ENCODE measurements around the gene FRMPD2.

FRMPD2 gene

DNA sequence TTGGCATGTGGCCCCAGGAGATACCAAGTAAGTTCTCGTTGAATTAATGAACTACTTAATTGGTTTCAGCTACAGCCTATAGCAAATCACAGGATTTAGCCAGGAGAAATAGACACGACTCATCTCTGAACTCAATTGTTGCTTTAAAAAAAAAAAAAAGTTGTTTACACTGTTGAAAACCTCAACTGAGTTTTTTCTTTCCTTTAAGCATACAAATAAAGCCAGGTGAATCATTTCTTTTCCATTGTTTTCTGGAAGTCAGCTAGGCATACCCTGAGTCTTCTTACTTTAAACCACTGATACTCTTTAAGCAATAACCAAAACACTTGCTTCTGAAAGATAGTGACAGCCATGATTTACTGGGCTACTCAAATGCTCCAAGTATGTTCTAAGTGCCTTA is 755 bp downstream of the FRMPD2 start:
- CTCF ChIA-PET, result no interaction called here
- no peak for DNase-seq (ENCODE audit: extremely low spot score)
- TF ChIP-seq CTCF (IDR thresholded peaks at IDR 0.05; ENCODE audit: control extremely low read depth, extremely low read depth, low read depth, missing control alignments), result no peak
- POLR2A ChIA-PET, result no interaction called here

GRCh38 chr10:48272682-48273081 is 1.8 kb downstream of the FRMPD2 start:
- POLR2A ChIA-PET, result no interaction called here
- CTCF ChIA-PET, result interaction anchor here (1.0 to 3.6 kb wide), 5 partner anchors 13 to 24 kb away, joined by 3 to 22 read pairs (median 6); no protein-coding TSS in a partner anchor
- no peak for DNase-seq (ENCODE audit: extremely low spot score)
- no peak for TF ChIP-seq CTCF (IDR thresholded peaks at IDR 0.05; ENCODE audit: control extremely low read depth, extremely low read depth, low read depth, missing control alignments)

- CTCF ChIA-PET, result interaction anchor here (0.7 to 3.6 kb wide), 11 partner anchors 8 to 40 kb away, joined by 3 to 22 read pairs (median 4); no protein-coding TSS in a partner anchor
- DNase-seq (ENCODE audit: extremely low spot score), result peak; percentile 4
- POLR2A ChIA-PET, result no interaction called here
- TF ChIP-seq CTCF (IDR thresholded peaks at IDR 0.05; ENCODE audit: control extremely low read depth, extremely low read depth, low read depth, missing control alignments), result no peak
These were observed 3.3 kb downstream of the FRMPD2 start for GRCh38 chr10:48271047-48271730.

DNA sequence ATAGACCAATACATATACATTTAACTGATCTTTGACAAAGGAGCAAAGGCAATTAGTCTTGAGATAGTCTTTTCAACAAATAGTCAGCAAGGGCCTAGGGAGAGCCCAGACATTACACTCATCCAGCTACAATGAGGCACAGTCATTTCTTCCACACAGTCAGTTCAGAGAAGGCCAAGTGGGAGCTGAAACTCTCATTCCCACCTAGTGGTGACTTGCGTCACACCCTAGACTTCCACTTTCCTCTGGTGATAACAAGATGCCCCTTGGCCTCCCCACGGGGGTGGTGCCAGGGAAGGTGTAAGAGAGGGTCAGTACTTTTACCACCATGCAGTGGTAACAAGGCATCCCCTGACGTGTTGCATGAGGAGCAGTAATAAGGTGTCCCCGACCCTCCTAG is 8.0 kb downstream of the FRMPD2 start:
- no peak for TF ChIP-seq CTCF (IDR thresholded peaks at IDR 0.05; ENCODE audit: control extremely low read depth, extremely low read depth, low read depth, missing control alignments)
- ChIA-PET CTCF (interaction anchor here (1.1 kb wide), 2 partner anchors 14 to 67 kb away, joined by 3 to 4 read pairs; no protein-coding TSS in a partner anchor), POLR2A (no interaction called here)
- no peak for DNase-seq (ENCODE audit: extremely low spot score)

- ChIA-PET POLR2A (no interaction called here), CTCF (interaction anchor here (1.2 to 1.9 kb wide), 2 partner anchors 11 to 25 kb away, joined by 3 to 4 read pairs; no protein-coding TSS in a partner anchor)
These were observed 16.4 kb downstream of the FRMPD2 start for GRCh38 chr10:48258105-48258504.

DNA sequence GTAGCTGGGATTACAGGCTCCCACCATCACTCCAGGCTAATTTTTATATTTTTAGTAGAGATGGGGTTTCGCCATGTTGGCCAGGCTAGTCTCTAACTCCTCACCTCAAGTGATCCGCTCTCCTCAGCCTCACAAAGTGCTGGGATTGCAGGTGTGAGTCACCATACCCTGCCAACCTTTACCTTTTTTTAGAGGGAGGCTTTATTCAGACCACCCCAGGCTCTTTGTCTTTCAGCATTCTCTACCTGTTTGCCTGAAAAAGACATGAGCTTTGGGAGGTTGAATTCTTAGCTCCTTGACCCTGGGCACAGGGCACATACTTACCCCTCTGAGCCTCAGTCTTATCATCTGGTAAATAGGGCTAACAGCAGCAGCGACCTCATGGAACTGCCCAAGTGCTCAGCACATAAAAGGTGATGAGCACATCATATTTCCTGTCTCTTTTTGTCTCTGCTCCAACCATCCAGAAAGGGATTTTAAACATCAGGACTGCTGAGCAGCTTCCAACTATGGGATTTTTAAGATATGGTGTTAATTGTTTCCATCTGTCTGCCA is 17.0 kb downstream of the FRMPD2 start:
- no peak for DNase-seq (ENCODE audit: extremely low spot score)
- CTCF ChIA-PET, result interaction anchor here (1.2 to 1.9 kb wide), 2 partner anchors 11 to 26 kb away, joined by 3 to 4 read pairs; no protein-coding TSS in a partner anchor
- no peak for TF ChIP-seq CTCF (IDR thresholded peaks at IDR 0.05; ENCODE audit: control extremely low read depth, extremely low read depth, low read depth, missing control alignments)
- POLR2A ChIA-PET, result no interaction called here

More at GRCh38 chr10:48258105-48258504, 16.4 kb downstream of the FRMPD2 start:
- no peak for TF ChIP-seq CTCF (IDR thresholded peaks at IDR 0.05; ENCODE audit: control extremely low read depth, extremely low read depth, low read depth, missing control alignments)
- no peak for DNase-seq (ENCODE audit: extremely low spot score)
